ENCODE results near the gene CACNA2D3. TPM values are rescaled to one million over a fixed set of nuclear protein-coding genes. Genes with fewer than 3 reads are reported as not detected.
A peak's percentile ranks its signal among the peaks of the same experiment; 100 is the strongest.

Gene CACNA2D3
- total and polyA plus RNA-seq, 2 experiments from 2014 or later, result 1.1 to 2.5 TPM

DNA sequence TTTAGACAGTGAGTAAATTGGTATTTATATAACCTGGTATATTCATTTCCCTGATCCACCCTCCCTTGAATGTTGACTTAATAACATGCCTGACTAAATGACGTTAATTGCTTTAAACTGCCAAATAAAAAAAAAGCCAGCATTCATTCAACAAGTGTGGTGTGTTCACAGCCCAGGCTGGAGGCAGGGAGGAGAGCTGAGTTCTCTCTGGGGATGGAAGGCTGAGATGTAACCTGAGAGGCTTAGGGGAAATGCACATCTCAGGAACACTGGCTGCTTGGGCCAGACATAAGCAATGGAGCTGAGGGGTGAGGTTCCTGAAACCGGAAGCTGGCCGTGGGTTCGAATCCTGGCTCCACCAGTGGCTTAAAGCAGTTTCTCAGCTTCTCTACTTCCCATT, 17.3 kb downstream of the CACNA2D3 start:
- H3K9me2 ChIP-seq (replicated peaks; ENCODE audit: insufficient read depth), result no peaks in the 10 kb centered on the region
- H3K4me1 ChIP-seq (ENCODE audit: insufficient read depth), result peaks cover 5% of the 10 kb centered on the region
- DNase-seq (ENCODE audit: low spot score), result no peak
- H3K27me3 ChIP-seq, result peaks cover 65% of the 10 kb centered on the region
- no peaks in the 10 kb centered on the region for H3K79me2 ChIP-seq
- H3K27ac ChIP-seq, result no peak overlapping the region
- 89% methylated on average over 4 of the region's 4 CpGs for WGBS (ENCODE audit: low lambda C conversion rate, missing lambda C conversion rate)
- no peak overlapping the region for H3K4me3 ChIP-seq
- H4K20me1 ChIP-seq (ENCODE audit: insufficient read depth, poor library complexity, severe bottlenecking), result no peaks in the 10 kb centered on the region
- no peak overlapping the region for H2AFZ ChIP-seq
- H3K9me3 ChIP-seq (ENCODE audit: low read depth), result no peaks in the 10 kb centered on the region
- no peak overlapping the region for H3K4me2 ChIP-seq
- H3K36me3 ChIP-seq (replicated peaks; ENCODE audit: insufficient read depth, low read depth), result no peaks in the 10 kb centered on the region
- no peak for TF ChIP-seq CTCF (IDR thresholded peaks at IDR 0.05; ENCODE audit: poor library complexity)
- no peak for TF ChIP-seq EZH2phosphoT487 (IDR thresholded peaks at IDR 0.05; ENCODE audit: low read depth, severe bottlenecking, unreplicated experiment)
- no peak for TF ChIP-seq EZH2 (IDR thresholded peaks at IDR 0.05; ENCODE audit: borderline replicate concordance)

DNA sequence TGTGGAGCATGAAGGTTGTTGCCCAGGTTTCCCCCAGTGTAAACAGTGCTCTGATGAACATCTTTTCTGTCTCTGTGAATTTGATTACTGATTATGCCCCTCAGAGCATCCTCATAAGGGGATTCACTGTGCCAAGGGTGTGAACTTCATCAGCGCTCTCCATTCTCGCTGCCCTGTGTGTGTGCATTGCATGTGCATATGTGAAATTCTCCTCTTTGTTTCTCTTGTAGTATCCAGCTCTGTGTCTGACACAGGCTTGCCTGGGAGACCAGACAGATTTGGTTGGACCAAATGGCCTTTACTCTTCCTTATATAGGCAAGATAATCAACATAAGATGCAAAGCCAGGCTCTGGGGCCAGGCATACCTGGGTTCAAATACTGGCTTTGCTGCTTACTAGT, 21.9 kb downstream of the CACNA2D3 start:
- Histone ChIP-seq H3K9me2 (replicated peaks; ENCODE audit: insufficient read depth) (no peaks in the 10 kb centered on the region), H3K27me3 (peaks cover 42% of the 10 kb centered on the region), H3K4me1 (ENCODE audit: insufficient read depth) (no peaks in the 10 kb centered on the region), H3K27ac (no peak overlapping the region), H3K36me3 (replicated peaks; ENCODE audit: insufficient read depth, low read depth) (no peaks in the 10 kb centered on the region), H3K4me3 (no peak overlapping the region), H3K9me3 (ENCODE audit: low read depth) (no peaks in the 10 kb centered on the region), H4K20me1 (ENCODE audit: insufficient read depth, poor library complexity, severe bottlenecking) (no peaks in the 10 kb centered on the region), H3K4me2 (no peak overlapping the region), H2AFZ (no peak overlapping the region), H3K79me2 (no peaks in the 10 kb centered on the region)
- TF ChIP-seq EZH2 (IDR thresholded peaks at IDR 0.05; ENCODE audit: borderline replicate concordance) (no peak), CTCF (IDR thresholded peaks at IDR 0.05; ENCODE audit: poor library complexity) (no peak), EZH2phosphoT487 (IDR thresholded peaks at IDR 0.05; ENCODE audit: low read depth, severe bottlenecking, unreplicated experiment) (no peak)
- no peak for DNase-seq (ENCODE audit: low spot score)
- WGBS (ENCODE audit: low lambda C conversion rate, missing lambda C conversion rate), result 89% methylated on average over 2 of the region's 2 CpGs

DNA sequence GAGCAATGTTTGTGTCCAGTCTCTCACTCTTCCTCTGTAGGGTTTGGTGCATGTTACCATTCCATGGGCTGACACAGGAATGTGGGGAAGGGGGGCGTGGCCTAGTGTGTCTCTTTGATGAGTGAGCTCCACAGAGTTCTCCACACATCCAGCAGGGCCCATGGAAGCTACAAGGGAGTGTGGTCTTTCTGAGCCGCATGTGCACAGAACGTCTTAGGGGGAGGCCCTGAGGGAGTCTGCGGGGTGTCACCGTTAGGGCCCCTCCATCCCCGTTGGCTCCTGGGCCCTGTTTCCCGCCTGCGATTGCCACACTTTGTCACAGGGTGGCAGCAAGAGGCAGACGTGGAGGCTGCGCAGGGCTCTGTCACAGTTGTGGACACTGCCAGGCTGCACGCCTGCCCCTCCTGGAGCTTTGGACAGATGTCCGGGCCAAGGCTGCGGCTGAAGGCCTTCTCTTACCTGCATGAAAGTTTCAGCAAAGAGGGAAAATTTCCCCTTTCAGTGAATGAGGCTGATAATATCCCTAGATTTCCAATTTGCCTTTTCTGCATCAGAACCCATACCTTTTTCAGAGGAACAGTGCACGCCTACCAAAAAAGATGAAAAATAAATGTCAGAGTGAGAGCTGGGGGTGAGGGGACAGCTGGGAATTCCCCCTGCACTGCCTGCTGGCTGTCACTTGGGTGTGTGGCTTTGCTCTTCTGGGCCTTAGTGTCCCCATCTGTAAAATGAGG, 24.3 kb downstream of the CACNA2D3 start:
- TF ChIP-seq EZH2 (IDR thresholded peaks at IDR 0.05; ENCODE audit: borderline replicate concordance), result no peak
- TF ChIP-seq CTCF (IDR thresholded peaks at IDR 0.05; ENCODE audit: poor library complexity), result peak; percentile 80
- H3K9me3 ChIP-seq (ENCODE audit: low read depth), result no peaks in the 10 kb centered on the region
- peak; percentile 75 for DNase-seq (ENCODE audit: low spot score)
- H3K79me2 ChIP-seq, result no peaks in the 10 kb centered on the region
- no peaks in the 10 kb centered on the region for H4K20me1 ChIP-seq (ENCODE audit: insufficient read depth, poor library complexity, severe bottlenecking)
- H3K36me3 ChIP-seq (replicated peaks; ENCODE audit: insufficient read depth, low read depth), result no peaks in the 10 kb centered on the region
- H3K4me1 ChIP-seq (ENCODE audit: insufficient read depth), result no peaks in the 10 kb centered on the region
- peaks cover 36% of the 10 kb centered on the region for H3K27me3 ChIP-seq
- WGBS (ENCODE audit: low lambda C conversion rate, missing lambda C conversion rate), result 19% methylated on average over 14 of the region's 14 CpGs
- H3K4me3 ChIP-seq, result no peak overlapping the region
- H3K9me2 ChIP-seq (replicated peaks; ENCODE audit: insufficient read depth), result no peaks in the 10 kb centered on the region
- no peak overlapping the region for H3K27ac ChIP-seq
- H3K4me2 ChIP-seq, result no peak overlapping the region
- no peak overlapping the region for H2AFZ ChIP-seq

Measured in hepatocyte (in vitro differentiated cells).